NCI-H187 (cell line): ENCODE measurements around the gene BBS9.
A peak's percentile ranks its signal among the peaks of the same experiment; 100 is the strongest.

Experiments
- DNase-seq, 2 experiments: peaks; one replicate each; lab custom pipeline; 2025; lab: John Stamatoyannopoulos, UW

Gene BBS9

DNA sequence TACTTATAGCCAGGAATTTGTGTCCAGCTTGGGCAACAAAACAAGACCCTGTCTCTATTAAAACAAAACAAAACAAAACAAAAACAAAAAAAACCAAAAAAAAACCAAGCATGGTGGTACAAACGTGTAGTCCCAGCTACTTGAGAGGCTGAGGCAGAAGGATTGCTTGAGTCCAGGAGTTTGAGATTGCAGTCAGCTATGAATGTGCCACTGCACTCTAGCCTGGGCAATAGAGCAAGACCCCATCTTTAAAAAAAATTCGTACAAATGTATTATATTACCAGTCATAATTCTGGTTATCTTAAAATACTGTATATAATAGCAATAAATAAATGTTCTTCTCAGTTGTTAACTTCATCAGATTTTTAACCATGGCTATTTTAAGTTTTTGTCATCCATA is 2.3 kb upstream of the BBS9 start:
- DNase-seq: no peak

- DNase-seq: no peak
Measured at GRCh38 chr7:33128631-33128989, 754 bp upstream of the BBS9 start.

- DNase-seq: no peak
Measured at GRCh38 chr7:33129806-33130153, 416 bp downstream of the BBS9 start.

DNA sequence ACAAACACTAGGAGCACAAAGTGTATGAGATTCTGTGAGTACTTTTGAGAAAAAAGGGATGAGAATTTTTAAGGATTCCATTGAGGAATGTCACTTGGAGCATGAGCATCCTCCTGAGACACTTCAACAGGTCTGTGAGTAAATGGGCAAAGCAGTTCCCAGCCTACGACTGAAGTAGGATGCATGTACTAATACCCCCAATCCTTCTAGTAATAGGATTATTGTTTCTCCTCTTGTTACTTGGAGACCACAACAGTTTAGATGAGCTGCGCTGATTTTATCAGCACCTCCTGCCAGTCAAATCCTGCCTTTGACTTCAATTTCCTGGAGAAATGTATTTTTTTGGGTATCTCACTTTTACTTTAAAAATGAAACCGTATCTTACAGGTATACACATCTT is 820 bp downstream of the BBS9 start:
- DNase-seq: no peak

GRCh38 chr7:33137103-33137502 is 7.7 kb downstream of the BBS9 start:
- DNase-seq: no peak

- no peak for DNase-seq
Measured at GRCh38 chr7:33142585-33142984, 13.2 kb downstream of the BBS9 start.

GRCh38 chr7:33143996-33144718 is 14.8 kb downstream of the BBS9 start:
- DNase-seq: no peak

GRCh38 chr7:33145156-33145555 is 15.8 kb downstream of the BBS9 start:
- DNase-seq: no peak

DNA sequence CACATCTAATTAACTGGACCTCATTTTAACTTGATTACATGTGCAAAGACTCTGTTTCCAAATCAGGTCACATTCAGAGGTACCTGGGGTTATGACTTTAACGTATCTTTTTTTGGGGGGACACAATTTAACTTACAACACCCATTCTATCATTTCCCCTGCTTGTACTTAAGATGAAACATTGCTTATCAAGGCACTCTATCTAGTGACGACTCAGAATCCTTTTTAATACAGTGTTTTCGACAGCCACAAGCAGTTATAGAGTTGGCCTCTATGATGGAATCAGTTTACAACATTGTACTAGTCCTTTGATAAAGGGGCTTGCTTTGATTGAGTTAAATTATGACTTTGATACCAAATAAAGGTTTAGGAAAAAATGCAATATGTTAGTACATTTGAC is 22.7 kb downstream of the BBS9 start:
- no peak for DNase-seq

GRCh38 chr7:33155811-33156210 is 26.4 kb downstream of the BBS9 start:
- no peak for DNase-seq

GRCh38 chr7:33156441-33156840 is 27.1 kb downstream of the BBS9 start:
- no peak for DNase-seq

GRCh38 chr7:33157311-33157710 is 27.9 kb downstream of the BBS9 start:
- DNase-seq: no peak

DNA sequence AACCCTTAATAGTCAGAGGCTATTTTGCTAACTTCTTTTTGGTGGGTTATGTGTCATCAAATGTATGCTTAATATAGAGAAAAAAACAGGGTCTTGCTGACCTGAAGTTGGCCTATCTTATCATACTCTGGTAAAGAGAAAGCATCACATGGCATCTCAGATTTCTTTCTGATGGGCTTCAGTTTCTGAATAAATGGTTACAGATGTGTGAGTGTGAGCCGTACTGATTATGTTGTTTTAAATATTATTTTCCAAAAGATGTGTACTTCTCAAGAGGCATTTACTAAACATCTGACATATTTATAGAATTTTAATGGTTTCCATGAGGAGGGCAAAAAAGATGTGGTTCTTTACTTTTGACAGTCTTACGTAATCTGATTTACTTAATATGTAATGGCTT is 28.4 kb downstream of the BBS9 start:
- no peak for DNase-seq

DNA sequence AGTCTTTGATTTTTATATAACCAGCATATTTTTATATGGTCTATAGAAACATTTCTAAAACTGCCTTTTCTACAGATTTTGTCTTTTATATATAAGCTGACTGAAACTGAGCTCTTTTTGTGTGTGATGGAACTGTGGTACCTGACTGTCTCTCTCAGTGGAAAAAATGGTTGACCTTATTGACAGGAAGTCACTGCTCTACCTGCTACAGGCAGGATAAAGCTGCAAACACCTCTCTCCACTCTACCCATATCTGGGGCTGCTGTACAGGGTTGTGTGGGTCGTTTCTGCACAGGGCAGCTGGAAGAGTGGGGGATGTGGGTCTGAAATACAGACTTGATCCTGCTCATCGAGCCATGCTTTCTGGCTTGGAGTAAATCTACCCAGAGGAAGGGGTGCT is 48.5 kb downstream of the BBS9 start:
- DNase-seq: no peak

DNA sequence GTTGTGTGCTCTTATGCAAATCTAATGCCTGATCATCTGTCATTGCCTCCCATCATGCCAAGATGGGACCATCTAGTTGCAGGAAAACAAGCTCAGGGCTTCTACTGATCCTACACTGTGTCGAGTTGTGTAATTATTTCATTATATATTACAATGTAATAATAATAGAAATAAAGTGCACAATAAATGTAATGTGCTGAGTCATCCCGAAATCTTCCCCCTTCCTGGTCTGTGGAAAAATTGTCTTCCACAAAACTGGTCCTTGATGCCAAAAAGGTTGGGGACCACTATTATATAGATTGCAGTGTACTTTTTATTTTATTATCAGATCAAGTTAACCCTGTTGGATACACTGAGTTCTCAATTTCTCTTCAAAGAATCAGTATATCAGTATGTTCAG is 50.2 kb downstream of the BBS9 start:
- DNase-seq: no peak

DNA sequence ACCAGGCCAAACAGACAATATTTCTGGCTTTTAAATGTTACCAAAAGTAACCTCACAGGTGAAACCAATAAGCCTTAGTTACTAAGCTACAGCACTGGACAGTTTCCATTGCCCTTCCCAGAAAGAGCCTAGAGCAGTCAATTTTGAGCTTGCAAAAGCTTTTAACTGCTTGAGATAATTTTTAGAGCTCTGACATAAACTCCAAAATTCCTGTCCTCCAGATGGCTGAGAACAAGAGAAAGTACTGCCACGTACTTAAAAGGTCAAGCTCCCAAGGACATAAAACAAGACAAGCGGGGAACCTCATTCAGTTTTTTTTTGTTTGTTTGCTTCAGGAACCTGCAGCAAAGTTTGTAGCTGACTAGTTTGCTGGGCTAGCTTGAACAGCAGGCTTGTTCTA is 54.1 kb downstream of the BBS9 start:
- DNase-seq: no peak

DNA sequence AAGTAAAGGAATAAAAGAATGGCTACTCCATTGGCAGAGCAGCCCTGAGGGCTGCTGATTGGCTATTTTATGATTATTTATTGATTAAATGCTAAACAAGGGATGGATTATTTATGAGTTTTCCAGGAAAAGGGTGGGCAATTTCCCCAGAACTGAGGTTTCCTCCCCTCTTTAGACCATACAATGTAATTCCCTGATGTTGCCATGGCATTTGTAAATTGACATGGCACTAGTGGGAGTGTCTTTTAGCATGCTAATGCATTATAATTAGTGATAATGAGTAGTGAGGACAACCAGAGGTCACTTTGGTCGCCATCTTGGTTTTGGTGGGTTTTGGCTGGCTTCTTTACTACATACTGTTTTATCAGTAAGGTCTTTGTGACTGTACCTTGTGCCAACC is 55.5 kb downstream of the BBS9 start:
- no peak for DNase-seq

- peak in 1 of 2 experiments; percentile 10 for DNase-seq
Measured at GRCh38 chr7:33185786-33186185, 56.4 kb downstream of the BBS9 start.

DNA sequence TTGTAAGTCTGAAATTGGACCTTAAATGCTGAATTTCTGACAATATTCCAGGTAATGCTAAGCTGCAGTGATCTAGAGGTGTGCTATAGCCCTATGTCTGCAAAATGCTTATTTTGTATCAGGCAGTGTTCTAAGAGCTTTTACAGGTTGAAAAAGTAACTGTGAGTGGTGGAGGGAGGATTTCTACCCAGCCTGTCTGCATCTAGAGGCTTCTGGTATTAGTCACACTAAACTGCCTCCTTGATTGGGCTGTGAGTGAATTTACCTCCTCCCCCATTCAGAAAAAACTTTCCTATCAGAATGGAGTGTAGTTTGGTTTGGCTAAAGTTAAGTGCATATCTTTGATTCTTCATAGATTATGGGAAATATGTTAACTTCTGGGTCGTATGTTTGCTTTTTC is 56.8 kb downstream of the BBS9 start:
- no peak for DNase-seq

- DNase-seq: no peak
Measured at GRCh38 chr7:33190688-33191304, 61.4 kb downstream of the BBS9 start.

DNA sequence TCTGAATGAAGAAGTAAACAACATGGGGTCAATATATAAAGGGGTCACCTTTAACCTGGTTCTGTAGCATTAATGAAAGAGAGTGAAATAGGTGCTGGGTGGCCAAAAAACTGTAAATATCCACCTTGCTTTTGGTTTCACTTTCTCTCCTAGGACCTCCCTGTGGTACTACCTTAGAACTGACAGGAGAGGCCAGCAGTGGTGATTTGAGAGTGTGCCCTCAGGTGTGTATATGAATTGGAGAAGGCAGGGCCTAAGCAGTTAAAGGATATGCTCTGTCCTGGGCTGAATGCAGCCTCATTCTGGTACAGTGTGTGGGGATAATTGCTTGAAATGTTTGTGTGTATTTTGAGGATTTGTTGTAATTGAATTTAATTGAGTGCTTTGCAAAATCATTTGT is 62.0 kb downstream of the BBS9 start:
- DNase-seq: no peak

DNA sequence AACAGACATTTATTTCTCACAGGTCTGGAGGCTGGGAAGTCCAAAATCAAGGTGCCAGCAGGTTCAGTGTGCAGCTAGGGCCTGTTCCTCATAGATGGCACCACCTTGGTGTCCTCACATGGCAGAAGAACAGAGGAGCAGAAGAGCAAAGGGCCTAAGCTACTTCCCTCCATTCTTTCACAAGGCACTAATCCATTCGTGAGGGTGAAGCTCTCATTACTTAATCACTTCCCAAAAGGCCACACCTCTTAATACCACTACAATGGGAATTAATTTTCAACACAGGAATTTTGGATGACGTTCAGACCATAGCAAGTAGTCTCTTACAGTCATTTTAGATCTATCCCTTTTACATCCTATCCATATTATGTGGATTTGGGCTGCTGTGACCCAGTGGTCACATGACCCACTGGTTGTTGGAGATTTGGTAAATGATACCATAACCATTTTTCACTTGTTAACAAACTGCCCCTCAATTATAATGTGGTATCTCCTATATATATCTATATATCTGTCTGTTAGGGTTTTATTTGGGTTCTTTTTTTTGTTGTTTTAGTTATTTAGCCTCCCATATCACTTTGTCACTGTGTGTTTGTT is 63.4 kb downstream of the BBS9 start:
- no peak for DNase-seq

- no peak for DNase-seq
Measured at GRCh38 chr7:33193308-33193864, 64.0 kb downstream of the BBS9 start.

DNA sequence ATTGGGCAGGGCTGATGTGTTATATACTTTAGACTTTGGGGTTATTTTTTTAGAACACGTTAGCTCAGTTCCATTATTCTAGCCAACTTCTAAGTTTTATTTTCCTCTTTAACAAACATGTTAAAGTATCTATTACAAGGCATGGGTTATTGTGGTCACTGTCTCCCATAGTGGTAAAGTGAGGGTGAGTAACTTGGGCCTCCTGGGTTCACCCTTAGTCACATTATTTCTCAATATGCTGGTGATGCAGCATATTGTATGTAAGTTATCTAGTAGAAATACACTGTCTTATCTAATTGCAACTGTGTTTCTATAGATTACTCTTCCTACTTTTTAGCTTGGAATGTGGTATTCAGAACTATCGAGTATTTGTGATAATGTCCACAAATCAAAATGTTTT is 65.9 kb downstream of the BBS9 start:
- DNase-seq: no peak
